GM12875 (cell line): Measurements from ENCODE around the gene SPRR4.
"Not testable (repeated sequence)": the region's sequence is repeated elsewhere in the genome, so short reads cannot be mapped to it uniquely, and the experiment has no call there.

Source experiments
- H3K4me3 ChIP-seq: one replicate; pipeline ENCODE4 v1.5.1; 2011; ENCODE audit warnings: low read depth, low read length, control low read depth
- CTCF ChIP-seq: IDR thresholded peaks from 2 replicates; pipeline ENCODE4 v1.5.1; 2011; ENCODE audit warnings: low read depth, mild to moderate bottlenecking, control low read depth, inconsistent platforms, low read length, moderate library complexity, borderline replicate concordance; ENCODE audit not compliant: insufficient read depth

SPRR4 gene

GRCh38 chr1:153001382-153001781, 30.9 kb downstream of the SPRR4 start, which contains the start of gene SPRR3:
Gene SPRR3, plus strand, starts transcription at chr1:153001749. Its CDS starts 1,272 bp downstream, at chr1:153003021.
- H3K4me3 ChIP-seq = no peak within 1 kb of the TSS
- TF ChIP-seq CTCF = no peak

- not testable (repeated sequence) for H3K4me3 ChIP-seq
Measured at GRCh38 chr1:153011235-153011758, 40.8 kb downstream of the SPRR4 start.

GRCh38 chr1:153021829-153022228, 51.4 kb downstream of the SPRR4 start:
- not testable (repeated sequence) for H3K4me3 ChIP-seq
